Mesothelial cell of epicardium (in vitro differentiated cells): ENCODE data around the gene EXOC3L2. TPM values are rescaled to one million over a fixed set of nuclear protein-coding genes. Genes with fewer than 3 reads are reported as not detected.

ENCODE experiments used
- DNase-seq, 2 experiments: peaks; one replicate each; pipeline ENCODE4 v3.0.0; 2021; ENCODE audit warnings: low spot score in 2 of 2; ENCODE audit not compliant: unreplicated experiment in 2 of 2
- H3K27ac Mint-ChIP-seq: 2 replicates; pipeline ENCODE4 v1.8.0; 2021; ENCODE audit warnings: mixed read lengths
- H3K27me3 Mint-ChIP-seq: 2 replicates; pipeline ENCODE4 v1.8.0; 2021; ENCODE audit warnings: low read depth, mixed read lengths
- H3K36me3 Mint-ChIP-seq: 2 replicates; pipeline ENCODE4 v1.8.0; 2021; ENCODE audit warnings: mixed read lengths
- H3K4me1 Mint-ChIP-seq: 2 replicates; pipeline ENCODE4 v1.8.0; 2021; ENCODE audit warnings: mixed read lengths
- H3K4me3 Mint-ChIP-seq: 2 replicates; pipeline ENCODE4 v1.8.0; 2021; ENCODE audit warnings: mild to moderate bottlenecking, moderate library complexity, mixed read lengths
- H3K9me3 Mint-ChIP-seq: 2 replicates; pipeline ENCODE4 v1.8.0; 2021; ENCODE audit warnings: mixed read lengths
- total RNA-seq: library from RNA; stranded (reverse); gene quantifications from 3 replicates; pipeline ENCODE4 v1.2.1, GENCODE V29; 2021
- TF ChIP-seq, protein P1 (sequence below): fragments of 200-600 bp; sonication (generic); IDR thresholded peaks from one replicate; pipeline ENCODE4 v1.5.0; 2021; ENCODE audit warnings: antibody characterized with exemption; ENCODE audit not compliant: unreplicated experiment

The EXOC3L2 gene
- total RNA-seq, 1 donor from 2014 or later, result 1.6 TPM

DNA sequence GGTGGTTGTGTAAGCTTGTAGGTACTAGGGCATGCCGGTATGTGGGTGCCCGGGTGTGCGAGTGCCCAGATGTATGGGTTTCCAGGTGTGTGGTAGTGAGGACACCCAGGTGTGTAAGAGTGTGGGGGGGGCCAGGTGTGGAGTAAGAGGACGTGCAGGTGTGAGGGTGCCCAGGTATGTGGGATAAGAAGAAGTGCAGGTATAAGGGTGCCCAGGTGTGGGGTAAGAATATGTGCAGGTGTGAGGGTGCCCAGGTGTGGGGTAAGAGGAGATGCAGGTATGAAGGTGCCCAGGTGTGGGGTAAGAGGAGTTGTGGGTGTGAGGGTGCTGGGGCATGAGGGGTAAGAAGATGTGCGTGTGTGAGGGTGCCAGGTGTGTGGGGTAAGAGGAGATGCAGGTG is 20.2 kb upstream of the EXOC3L2 start:
- DNase-seq, result no peak
- H3K27ac Mint-ChIP-seq, result no peak overlapping the region
- H3K27me3 Mint-ChIP-seq, result no peaks in the 10 kb centered on the region
- peaks cover 23% of the 10 kb centered on the region for H3K36me3 Mint-ChIP-seq
- H3K9me3 Mint-ChIP-seq, result no peaks in the 10 kb centered on the region
- TF ChIP-seq, protein P1, sequence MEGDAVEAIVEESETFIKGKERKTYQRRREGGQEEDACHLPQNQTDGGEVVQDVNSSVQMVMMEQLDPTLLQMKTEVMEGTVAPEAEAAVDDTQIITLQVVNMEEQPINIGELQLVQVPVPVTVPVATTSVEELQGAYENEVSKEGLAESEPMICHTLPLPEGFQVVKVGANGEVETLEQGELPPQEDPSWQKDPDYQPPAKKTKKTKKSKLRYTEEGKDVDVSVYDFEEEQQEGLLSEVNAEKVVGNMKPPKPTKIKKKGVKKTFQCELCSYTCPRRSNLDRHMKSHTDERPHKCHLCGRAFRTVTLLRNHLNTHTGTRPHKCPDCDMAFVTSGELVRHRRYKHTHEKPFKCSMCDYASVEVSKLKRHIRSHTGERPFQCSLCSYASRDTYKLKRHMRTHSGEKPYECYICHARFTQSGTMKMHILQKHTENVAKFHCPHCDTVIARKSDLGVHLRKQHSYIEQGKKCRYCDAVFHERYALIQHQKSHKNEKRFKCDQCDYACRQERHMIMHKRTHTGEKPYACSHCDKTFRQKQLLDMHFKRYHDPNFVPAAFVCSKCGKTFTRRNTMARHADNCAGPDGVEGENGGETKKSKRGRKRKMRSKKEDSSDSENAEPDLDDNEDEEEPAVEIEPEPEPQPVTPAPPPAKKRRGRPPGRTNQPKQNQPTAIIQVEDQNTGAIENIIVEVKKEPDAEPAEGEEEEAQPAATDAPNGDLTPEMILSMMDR, result no peak
- no peak overlapping the region for H3K4me3 Mint-ChIP-seq
- peaks cover 5% of the 10 kb centered on the region for H3K4me1 Mint-ChIP-seq

DNA sequence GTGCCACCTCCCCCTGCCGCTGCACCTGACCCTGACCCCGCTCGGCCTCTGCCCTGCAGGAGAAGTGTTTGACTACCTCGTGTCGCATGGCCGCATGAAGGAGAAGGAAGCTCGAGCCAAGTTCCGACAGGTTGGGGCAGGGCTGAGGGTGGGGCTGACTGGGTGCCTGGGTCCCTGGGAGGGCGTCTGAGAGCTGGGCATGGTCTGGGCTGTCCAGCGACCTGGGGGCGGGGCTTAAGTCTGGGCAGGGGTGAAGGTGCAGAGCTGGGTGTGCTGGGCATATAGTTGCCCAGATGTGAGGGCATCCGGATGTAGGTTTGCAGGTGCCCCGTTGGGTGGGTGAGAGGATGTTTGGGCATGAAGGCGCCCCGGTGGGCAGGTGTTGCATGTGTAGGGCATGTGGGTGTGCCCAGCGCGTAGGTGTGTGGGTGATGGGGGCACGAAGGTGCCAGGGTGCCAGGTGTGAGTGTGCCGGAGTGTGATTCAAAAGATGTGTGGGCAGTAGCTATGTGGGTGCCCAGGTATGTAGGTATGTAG is 19.6 kb upstream of the EXOC3L2 start:
- H3K27me3 Mint-ChIP-seq, result no peaks in the 10 kb centered on the region
- TF ChIP-seq, protein P1, result no peak
- peaks cover 23% of the 10 kb centered on the region for H3K36me3 Mint-ChIP-seq
- H3K4me3 Mint-ChIP-seq, result no peak overlapping the region
- no peak for DNase-seq
- no peak overlapping the region for H3K27ac Mint-ChIP-seq
- no peaks in the 10 kb centered on the region for H3K9me3 Mint-ChIP-seq
- H3K4me1 Mint-ChIP-seq, result peaks cover 5% of the 10 kb centered on the region

DNA sequence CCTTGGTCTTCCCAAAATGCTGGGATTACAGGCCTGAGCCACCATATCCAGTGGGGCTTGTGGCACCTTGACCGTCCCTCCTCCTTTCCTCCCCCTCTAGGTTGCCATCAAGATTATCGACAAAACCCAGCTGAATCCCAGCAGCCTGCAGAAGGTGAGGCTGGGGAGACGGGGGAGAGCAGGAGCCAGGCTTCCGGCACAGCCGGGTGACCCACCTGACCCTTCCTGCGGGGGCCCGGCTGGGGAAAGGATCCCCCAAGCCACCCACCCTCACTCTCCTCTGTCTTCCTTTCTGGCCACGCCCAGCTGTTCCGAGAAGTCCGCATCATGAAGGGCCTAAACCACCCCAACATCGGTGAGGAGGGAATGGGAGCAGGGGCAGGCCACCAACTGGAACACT is 17.8 kb upstream of the EXOC3L2 start:
- peaks cover 5% of the 10 kb centered on the region for H3K4me1 Mint-ChIP-seq
- no peak overlapping the region for H3K4me3 Mint-ChIP-seq
- no peak overlapping the region for H3K27ac Mint-ChIP-seq
- TF ChIP-seq, protein P1, result no peak
- H3K36me3 Mint-ChIP-seq, result peaks cover 23% of the 10 kb centered on the region
- H3K27me3 Mint-ChIP-seq, result no peaks in the 10 kb centered on the region
- DNase-seq, result no peak
- H3K9me3 Mint-ChIP-seq, result no peaks in the 10 kb centered on the region

DNA sequence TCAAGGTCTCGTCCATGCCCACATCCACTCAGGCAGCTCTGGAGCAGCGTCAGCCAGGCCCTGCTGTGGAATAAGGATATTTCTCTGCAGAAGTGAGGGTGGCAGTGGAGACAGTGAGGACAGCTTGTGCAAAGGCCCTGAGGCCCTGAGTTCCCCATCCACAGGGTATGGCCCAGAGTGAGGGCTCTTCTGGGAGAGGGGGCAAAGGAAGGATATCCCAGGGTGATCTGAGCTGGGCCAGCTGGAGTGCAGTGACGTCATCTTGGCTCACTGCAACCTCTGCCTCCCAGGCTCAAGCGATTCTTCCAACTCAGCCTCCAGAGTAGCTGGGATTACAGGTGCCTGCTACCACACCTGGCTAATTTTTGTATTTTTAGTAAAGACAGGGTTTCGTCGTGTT is 17.4 kb upstream of the EXOC3L2 start:
- Mint-ChIP-seq H3K27me3 (no peaks in the 10 kb centered on the region), H3K9me3 (no peaks in the 10 kb centered on the region), H3K4me1 (peaks cover 5% of the 10 kb centered on the region), H3K27ac (no peak overlapping the region), H3K36me3 (peaks cover 23% of the 10 kb centered on the region), H3K4me3 (no peak overlapping the region)
- TF ChIP-seq, protein P1, result no peak
- DNase-seq, result no peak

DNA sequence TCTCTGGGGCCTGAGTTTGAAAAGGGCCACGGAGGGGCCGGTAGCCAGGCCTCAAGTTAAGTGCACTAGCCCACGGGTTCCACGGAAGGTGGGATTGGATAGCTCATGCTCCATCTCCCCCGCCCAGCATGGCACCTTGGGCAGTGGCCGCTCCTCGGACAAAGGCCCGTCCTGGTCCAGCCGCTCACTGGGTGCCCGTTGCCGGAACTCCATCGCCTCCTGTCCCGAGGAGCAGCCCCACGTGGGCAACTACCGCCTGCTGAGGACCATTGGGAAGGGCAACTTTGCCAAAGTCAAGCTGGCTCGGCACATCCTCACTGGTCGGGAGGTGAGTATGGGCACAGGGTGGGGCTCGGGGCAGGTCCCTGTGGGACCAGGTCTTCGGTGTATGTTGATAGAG is 13.7 kb upstream of the EXOC3L2 start:
- Mint-ChIP-seq H3K27me3 (no peaks in the 10 kb centered on the region), H3K36me3 (peaks cover 11% of the 10 kb centered on the region)
- TF ChIP-seq, protein P1, result no peak

DNA sequence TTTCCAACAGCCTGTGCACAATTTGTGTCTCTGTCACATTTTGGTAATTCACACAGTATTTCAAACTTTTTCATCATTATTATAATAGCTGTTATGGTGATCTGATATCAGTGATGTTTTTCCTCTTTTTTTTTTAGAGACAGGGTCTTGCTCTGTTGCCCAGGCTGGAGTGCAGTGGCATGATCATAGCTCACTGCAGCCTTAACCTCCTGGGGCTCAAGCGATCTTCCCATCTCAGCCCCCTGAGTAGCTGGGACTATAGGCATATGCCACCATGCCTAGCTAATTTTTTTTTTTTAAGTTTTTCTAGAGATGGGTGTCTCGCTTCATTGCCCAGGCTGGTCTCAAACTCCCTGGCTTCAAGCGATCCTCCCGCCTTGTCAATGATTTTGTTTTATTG is 11.6 kb upstream of the EXOC3L2 start:
- H3K36me3 Mint-ChIP-seq, result peaks cover 8% of the 10 kb centered on the region
- no peak overlapping the region for H3K27ac Mint-ChIP-seq
- no peak overlapping the region for H3K4me3 Mint-ChIP-seq
- no peaks in the 10 kb centered on the region for H3K9me3 Mint-ChIP-seq
- no peaks in the 10 kb centered on the region for H3K27me3 Mint-ChIP-seq
- TF ChIP-seq, protein P1, result no peak
- peaks cover 23% of the 10 kb centered on the region for H3K4me1 Mint-ChIP-seq
- DNase-seq, result no peak

More for the DNA sequence above, 13.7 kb upstream of the EXOC3L2 start:
- H3K27ac Mint-ChIP-seq, result no peak overlapping the region
- no peak overlapping the region for H3K4me3 Mint-ChIP-seq
- DNase-seq, result no peak
- H3K9me3 Mint-ChIP-seq, result no peaks in the 10 kb centered on the region
- H3K4me1 Mint-ChIP-seq, result peaks cover 7% of the 10 kb centered on the region
